Measurements from ENCODE around the gene FOXO4.

DNA sequence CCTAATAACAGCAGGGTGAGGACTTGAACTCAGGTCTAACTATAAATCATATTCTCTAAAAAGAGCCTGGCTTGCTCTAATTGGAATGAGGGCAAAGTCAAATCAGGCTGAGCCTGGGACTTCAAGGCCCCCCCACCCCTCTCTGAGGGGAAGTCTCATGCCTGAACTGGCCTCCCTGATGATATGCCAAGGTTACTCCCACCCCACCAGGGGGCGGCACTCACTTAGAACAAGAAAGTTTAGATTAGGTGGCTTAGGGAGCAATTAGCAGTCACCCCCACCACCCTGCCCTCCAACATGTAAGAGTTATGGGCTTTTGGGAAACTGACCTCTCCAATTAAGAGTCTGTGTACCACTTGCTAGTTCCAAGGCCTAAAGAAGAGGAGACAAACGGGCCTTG is 2.7 kb downstream of the FOXO4 start:
- TF ChIP-seq POLR2A (IDR thresholded peaks at IDR 0.05; ENCODE audit: low read depth, low read length) (no peak), POLR2AphosphoS5 (IDR thresholded peaks at IDR 0.05; ENCODE audit: low read depth, low read length) (no peak), SPI1 (IDR thresholded peaks at IDR 0.05; ENCODE audit: low read depth, low read length) (no peak)
